Natural killer cell treated with Interleukin-12 subunit alpha and Interleukin-12 subunit beta and Interleukin-15 and Interleukin-18, amount 100 ng/mL, for 72 hours (primary cell): ENCODE results near the gene RPTOR. TPM values are rescaled to one million over a fixed set of nuclear protein-coding genes. Genes with fewer than 3 reads are reported as not detected.

Experiments used
- ATAC-seq, 2 donors: fragments of 150-1000 bp; cut with Tn5 transposase in 1 of 2; sonication (Bioruptor Pico), chemical (Tn5 transposase) in 1 of 2; 2 replicates each; pipeline ENCODE4 v1.10.0; 2021
- DNase-seq: peaks from one replicate; pipeline ENCODE4 v3.0.0; 2022; ENCODE audit warnings: low spot score
- H3K27ac Mint-ChIP-seq, 2 donors: 1 replicate in 1 of 2; 2 replicates in 1 of 2; pipeline ENCODE4 v1.8.0; 2022; ENCODE audit warnings: mixed read lengths in 2 of 2, mild to moderate bottlenecking in 1 of 2, moderate library complexity in 1 of 2
- H3K27me3 Mint-ChIP-seq, 2 donors: 1 replicate in 1 of 2; 2 replicates in 1 of 2; pipeline ENCODE4 v1.8.0; 2022; ENCODE audit warnings: mixed read lengths in 2 of 2
- H3K36me3 Mint-ChIP-seq: one replicate; pipeline ENCODE4 v1.8.0; 2022; ENCODE audit warnings: mixed read lengths
- H3K4me1 Mint-ChIP-seq, 2 donors: 1 replicate in 1 of 2; 2 replicates in 1 of 2; pipeline ENCODE4 v1.8.0; 2022; ENCODE audit warnings: low read depth in 2 of 2, mixed read lengths in 2 of 2, mild to moderate bottlenecking in 1 of 2
- H3K4me3 Mint-ChIP-seq: one replicate; pipeline ENCODE4 v1.8.0; 2022; ENCODE audit warnings: mixed read lengths
- H3K9me3 Mint-ChIP-seq: 2 replicates; pipeline ENCODE4 v1.8.0; 2022; ENCODE audit warnings: mixed read lengths
- total RNA-seq, 2 donors: library from RNA; stranded (reverse); gene quantifications; one replicate each; pipeline ENCODE4 v1.2.3, GENCODE V29; 2022

Gene RPTOR
- total RNA-seq, 2 donors from 2014 or later: 44.1 to 92.4 TPM

- Mint-ChIP-seq H3K4me3 (no peak overlapping the region), H3K27ac (peak overlapping the region; percentile 26 to 87), H3K9me3 (no peaks in the 10 kb centered on the region), H3K27me3 (no peaks in the 10 kb centered on the region), H3K36me3 (no peaks in the 10 kb centered on the region), H3K4me1 (peaks cover 32 to 33% of the 10 kb centered on the region in 2 donors)
- DNase-seq: no peak
- ATAC-seq: no peak
Measured at GRCh38 chr17:80663781-80664206, 119.2 kb downstream of the RPTOR start.

- DNase-seq: no peak
- Mint-ChIP-seq H3K4me1 (peaks cover 31 to 33% of the 10 kb centered on the region in 2 donors), H3K4me3 (peak overlapping the region; percentile 30), H3K27me3 (no peaks in the 10 kb centered on the region), H3K27ac (peak overlapping the region; percentile 49 to 87), H3K9me3 (no peaks in the 10 kb centered on the region), H3K36me3 (no peaks in the 10 kb centered on the region)
- ATAC-seq: no peak
Measured at GRCh38 chr17:80664217-80664790, 119.7 kb downstream of the RPTOR start.

- Mint-ChIP-seq H3K4me3 (no peak overlapping the region), H3K36me3 (no peaks in the 10 kb centered on the region), H3K27me3 (no peaks in the 10 kb centered on the region), H3K27ac (peak overlapping the region; percentile 49 to 87), H3K9me3 (no peaks in the 10 kb centered on the region), H3K4me1 (peaks cover 33 to 37% of the 10 kb centered on the region in 2 donors)
- DNase-seq (no peak), ATAC-seq (no peak)
Measured at GRCh38 chr17:80665792-80666191, 121.2 kb downstream of the RPTOR start.

GRCh38 chr17:80666867-80667266 lies 122.2 kb downstream of the RPTOR start:
- Mint-ChIP-seq H3K36me3 (no peaks in the 10 kb centered on the region), H3K27me3 (no peaks in the 10 kb centered on the region)

GRCh38 chr17:80667462-80668277 lies 123.0 kb downstream of the RPTOR start:
- H3K9me3 Mint-ChIP-seq: no peaks in the 10 kb centered on the region
- ATAC-seq (no peak), DNase-seq (no peak)
- H3K4me3 Mint-ChIP-seq: no peak overlapping the region
- no peaks in the 10 kb centered on the region for H3K27me3 Mint-ChIP-seq
- H3K27ac Mint-ChIP-seq: no peak overlapping the region
- H3K4me1 Mint-ChIP-seq: peaks cover 34 to 36% of the 10 kb centered on the region in 2 donors
- no peaks in the 10 kb centered on the region for H3K36me3 Mint-ChIP-seq

More at GRCh38 chr17:80666867-80667266, 122.2 kb downstream of the RPTOR start:
- peaks cover 34 to 36% of the 10 kb centered on the region in 2 donors for H3K4me1 Mint-ChIP-seq
- ATAC-seq: no peak
- no peaks in the 10 kb centered on the region for H3K9me3 Mint-ChIP-seq
- H3K4me3 Mint-ChIP-seq: no peak overlapping the region
- no peak for DNase-seq
- no peak overlapping the region for H3K27ac Mint-ChIP-seq

GRCh38 chr17:80668375-80669148 lies 123.9 kb downstream of the RPTOR start:
- no peak overlapping the region for H3K4me3 Mint-ChIP-seq
- peaks cover 36 to 38% of the 10 kb centered on the region in 2 donors for H3K4me1 Mint-ChIP-seq
- H3K27me3 Mint-ChIP-seq: no peaks in the 10 kb centered on the region
- no peaks in the 10 kb centered on the region for H3K9me3 Mint-ChIP-seq
- DNase-seq (no peak), ATAC-seq (no peak)
- no peak overlapping the region for H3K27ac Mint-ChIP-seq
- H3K36me3 Mint-ChIP-seq: no peaks in the 10 kb centered on the region

- Mint-ChIP-seq H3K9me3 (no peaks in the 10 kb centered on the region), H3K4me3 (no peak overlapping the region), H3K4me1 (peaks cover 27 to 28% of the 10 kb centered on the region in 2 donors), H3K27me3 (no peaks in the 10 kb centered on the region), H3K36me3 (no peaks in the 10 kb centered on the region), H3K27ac (no peak overlapping the region)
- DNase-seq (no peak), ATAC-seq (no peak)
Measured at GRCh38 chr17:80671039-80671824, 126.6 kb downstream of the RPTOR start.

GRCh38 chr17:80671825-80672110 lies 127.1 kb downstream of the RPTOR start:
- Mint-ChIP-seq H3K4me3 (no peak overlapping the region), H3K4me1 (peaks cover 26 to 27% of the 10 kb centered on the region in 2 donors)

GRCh38 chr17:80673152-80673920 lies 128.7 kb downstream of the RPTOR start:
- DNase-seq (no peak), ATAC-seq (no peak)
- Mint-ChIP-seq H3K4me1 (peaks cover 32 to 40% of the 10 kb centered on the region in 2 donors), H3K9me3 (no peaks in the 10 kb centered on the region), H3K27me3 (no peaks in the 10 kb centered on the region), H3K4me3 (no peak overlapping the region), H3K36me3 (no peaks in the 10 kb centered on the region), H3K27ac (peak overlapping the region in 1 of 2 donors; percentile 13)

More at GRCh38 chr17:80671825-80672110, 127.1 kb downstream of the RPTOR start:
- no peak for ATAC-seq
- DNase-seq: no peak
- no peaks in the 10 kb centered on the region for H3K36me3 Mint-ChIP-seq
- H3K27me3 Mint-ChIP-seq: no peaks in the 10 kb centered on the region
- no peaks in the 10 kb centered on the region for H3K9me3 Mint-ChIP-seq
- H3K27ac Mint-ChIP-seq: no peak overlapping the region

GRCh38 chr17:80675438-80676095 lies 130.9 kb downstream of the RPTOR start:
- H3K36me3 Mint-ChIP-seq: no peaks in the 10 kb centered on the region
- ATAC-seq (no peak), DNase-seq (no peak)
- H3K4me3 Mint-ChIP-seq: no peak overlapping the region
- H3K27ac Mint-ChIP-seq: no peak overlapping the region
- peaks cover 40 to 59% of the 10 kb centered on the region in 2 donors for H3K4me1 Mint-ChIP-seq
- H3K9me3 Mint-ChIP-seq: no peaks in the 10 kb centered on the region
- H3K27me3 Mint-ChIP-seq: no peaks in the 10 kb centered on the region

GRCh38 chr17:80676096-80676466 lies 131.4 kb downstream of the RPTOR start:
- Mint-ChIP-seq H3K27ac (no peak overlapping the region), H3K4me3 (no peak overlapping the region), H3K4me1 (peaks cover 40 to 57% of the 10 kb centered on the region in 2 donors), H3K36me3 (no peaks in the 10 kb centered on the region), H3K27me3 (no peaks in the 10 kb centered on the region), H3K9me3 (no peaks in the 10 kb centered on the region)
- DNase-seq: no peak
- no peak for ATAC-seq

GRCh38 chr17:80676564-80676963 lies 131.9 kb downstream of the RPTOR start:
- DNase-seq (no peak), ATAC-seq (no peak)
- peaks cover 40 to 52% of the 10 kb centered on the region in 2 donors for H3K4me1 Mint-ChIP-seq
- no peak overlapping the region for H3K4me3 Mint-ChIP-seq
- H3K27me3 Mint-ChIP-seq: no peaks in the 10 kb centered on the region
- H3K36me3 Mint-ChIP-seq: no peaks in the 10 kb centered on the region
- no peaks in the 10 kb centered on the region for H3K9me3 Mint-ChIP-seq
- no peak overlapping the region for H3K27ac Mint-ChIP-seq
